Activated CD8-positive, alpha-beta memory T cell treated with anti-CD3 and anti-CD28 coated beads, Interleukin-2, amount 10 ng/mL, durations not matched to agents 7 days and 5 days (primary cell): ENCODE results near the gene PPARD. TPM values are rescaled to one million over a fixed set of nuclear protein-coding genes. Genes with fewer than 3 reads are reported as not detected.

Source experiments
- microRNA-seq: library from miRNA; unstranded; fragments of <30 nt; microRNA quantifications from one replicate; pipeline ENCODE4 v1.2.0, GENCODE V29; 2022
- total RNA-seq, 2 experiments: library from RNA; stranded (reverse); gene quantifications; one replicate each; pipeline ENCODE4 v1.2.3, GENCODE V29; 2021

Gene PPARD
- total RNA-seq, 2 experiments from 2014 or later, result 16.4 to 18.8 TPM

Small RNA genes within 50 kb of the gene (microRNA-seq; reads per million reads assigned to microRNA genes)
- gene MIR7111, result 3.0 reads per million

Other genes starting within 250 kb of the PPARD start
- not detected for gene TCP11, start 201.2 kb upstream of the PPARD start, total RNA-seq
- under 1 TPM; 0.12 to 0.54 TPM for gene SCUBE3, start 128.6 kb upstream of the PPARD start, total RNA-seq
- gene ZNF76, start 82.8 kb upstream of the PPARD start, total RNA-seq, result 10 to 100 TPM; 55.0 to 61.8 TPM
- 100 to 1,000 TPM; 153 to 194 TPM for gene DEF6, start 44.7 kb upstream of the PPARD start, total RNA-seq
- 10 to 100 TPM; 15.4 to 16.0 TPM for gene FANCE, start 109.8 kb downstream of the PPARD start, total RNA-seq
- gene RPL10A, start 125.8 kb downstream of the PPARD start, total RNA-seq, result 1,000 to 10,000 TPM; 1,163 to 1,382 TPM
- under 1 TPM in 1 of 2 experiments, not detected in 1; 0.16 TPM for gene TEAD3, start 154.5 kb downstream of the PPARD start, total RNA-seq
- not detected for gene TULP1, start 170.3 kb downstream of the PPARD start, total RNA-seq